Measurements from ENCODE around the gene ITGB3BP.

The ITGB3BP gene

DNA sequence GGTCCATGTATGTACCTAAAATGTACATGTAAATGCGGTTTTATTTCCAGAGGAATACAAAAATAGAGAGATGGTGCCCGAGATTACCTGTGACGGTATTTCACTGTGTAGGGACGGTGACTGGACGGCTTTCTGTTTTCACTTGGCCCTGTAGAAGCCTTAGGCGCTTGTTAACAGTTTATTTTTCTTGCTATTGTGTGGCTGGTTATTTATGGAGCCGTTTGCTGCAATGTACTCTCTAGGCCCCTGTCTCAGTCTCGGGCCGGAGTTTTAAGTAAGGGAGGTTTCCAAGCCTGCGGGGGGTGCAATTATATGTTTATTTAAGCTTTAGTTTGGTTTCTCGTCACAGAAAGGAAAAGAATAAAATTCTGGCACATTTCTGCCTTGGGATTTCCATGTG is 713 bp upstream of the ITGB3BP start:
- DNase-seq (ENCODE audit: extremely low spot score), result no peak
- TF ChIP-seq, protein P1, sequence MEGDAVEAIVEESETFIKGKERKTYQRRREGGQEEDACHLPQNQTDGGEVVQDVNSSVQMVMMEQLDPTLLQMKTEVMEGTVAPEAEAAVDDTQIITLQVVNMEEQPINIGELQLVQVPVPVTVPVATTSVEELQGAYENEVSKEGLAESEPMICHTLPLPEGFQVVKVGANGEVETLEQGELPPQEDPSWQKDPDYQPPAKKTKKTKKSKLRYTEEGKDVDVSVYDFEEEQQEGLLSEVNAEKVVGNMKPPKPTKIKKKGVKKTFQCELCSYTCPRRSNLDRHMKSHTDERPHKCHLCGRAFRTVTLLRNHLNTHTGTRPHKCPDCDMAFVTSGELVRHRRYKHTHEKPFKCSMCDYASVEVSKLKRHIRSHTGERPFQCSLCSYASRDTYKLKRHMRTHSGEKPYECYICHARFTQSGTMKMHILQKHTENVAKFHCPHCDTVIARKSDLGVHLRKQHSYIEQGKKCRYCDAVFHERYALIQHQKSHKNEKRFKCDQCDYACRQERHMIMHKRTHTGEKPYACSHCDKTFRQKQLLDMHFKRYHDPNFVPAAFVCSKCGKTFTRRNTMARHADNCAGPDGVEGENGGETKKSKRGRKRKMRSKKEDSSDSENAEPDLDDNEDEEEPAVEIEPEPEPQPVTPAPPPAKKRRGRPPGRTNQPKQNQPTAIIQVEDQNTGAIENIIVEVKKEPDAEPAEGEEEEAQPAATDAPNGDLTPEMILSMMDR (IDR thresholded peaks at IDR 0.05; ENCODE audit: control extremely low read depth, extremely low read depth, low read depth, missing control alignments), result no peak
- ChIA-PET POLR2A (no interaction called here), CTCF (interaction anchor here (1.0 kb wide), 1 partner anchor 8 kb away, joined by 3 read pairs; no protein-coding TSS in a partner anchor)

- POLR2A ChIA-PET, result no interaction called here
- CTCF ChIA-PET, result no interaction called here
- DNase-seq (ENCODE audit: extremely low spot score), result no peak
- TF ChIP-seq, protein P1 (IDR thresholded peaks at IDR 0.05; ENCODE audit: control extremely low read depth, extremely low read depth, low read depth, missing control alignments), result no peak
Measured at GRCh38 chr1:63516629-63517028, 6.4 kb downstream of the ITGB3BP start.

- ChIA-PET POLR2A (no interaction called here), CTCF (no interaction called here)
- DNase-seq (ENCODE audit: extremely low spot score), result no peak
- TF ChIP-seq, protein P1 (IDR thresholded peaks at IDR 0.05; ENCODE audit: control extremely low read depth, extremely low read depth, low read depth, missing control alignments), result no peak
Measured at GRCh38 chr1:63512584-63512983, 10.4 kb downstream of the ITGB3BP start.

- ChIA-PET CTCF (interaction anchor here (1.1 to 1.2 kb wide), 2 partner anchors 12 to 23 kb away, joined by 3 read pairs; no protein-coding TSS in a partner anchor), POLR2A (no interaction called here)
- TF ChIP-seq, protein P1 (IDR thresholded peaks at IDR 0.05; ENCODE audit: control extremely low read depth, extremely low read depth, low read depth, missing control alignments), result no peak
- DNase-seq (ENCODE audit: extremely low spot score), result no peak
Measured at GRCh38 chr1:63509718-63510117, 13.3 kb downstream of the ITGB3BP start.

DNA sequence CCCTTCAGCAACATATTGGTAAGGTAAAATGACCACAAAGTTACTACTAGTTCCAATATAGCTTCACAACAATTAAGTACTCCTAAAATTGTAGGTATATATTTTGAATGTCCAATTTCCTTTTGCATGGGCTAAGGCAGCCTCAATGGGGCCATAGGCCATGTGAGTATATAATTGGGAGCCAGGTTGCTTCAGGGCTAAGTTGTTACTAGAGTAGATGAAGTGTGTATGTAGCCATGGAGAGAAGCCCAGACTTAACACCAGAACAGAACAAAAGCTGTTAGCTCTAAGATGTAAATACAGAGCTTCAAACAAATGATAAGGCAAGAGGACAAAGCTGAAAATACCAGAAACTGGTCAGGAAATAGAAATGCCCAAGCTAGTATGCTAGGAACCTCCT is 16.2 kb downstream of the ITGB3BP start:
- TF ChIP-seq, protein P1 (IDR thresholded peaks at IDR 0.05; ENCODE audit: control extremely low read depth, extremely low read depth, low read depth, missing control alignments), result no peak
- no peak for DNase-seq (ENCODE audit: extremely low spot score)
- ChIA-PET POLR2A (no interaction called here), CTCF (interaction anchor here (1.3 to 1.6 kb wide), 3 partner anchors 13 to 32 kb away, joined by 3 to 6 read pairs (median 3); no protein-coding TSS in a partner anchor)

GRCh38 chr1:63501256-63501655 is 21.8 kb downstream of the ITGB3BP start:
- ChIA-PET CTCF (no interaction called here), POLR2A (no interaction called here)
- no peak for DNase-seq (ENCODE audit: extremely low spot score)
- TF ChIP-seq, protein P1 (IDR thresholded peaks at IDR 0.05; ENCODE audit: control extremely low read depth, extremely low read depth, low read depth, missing control alignments), result no peak

DNA sequence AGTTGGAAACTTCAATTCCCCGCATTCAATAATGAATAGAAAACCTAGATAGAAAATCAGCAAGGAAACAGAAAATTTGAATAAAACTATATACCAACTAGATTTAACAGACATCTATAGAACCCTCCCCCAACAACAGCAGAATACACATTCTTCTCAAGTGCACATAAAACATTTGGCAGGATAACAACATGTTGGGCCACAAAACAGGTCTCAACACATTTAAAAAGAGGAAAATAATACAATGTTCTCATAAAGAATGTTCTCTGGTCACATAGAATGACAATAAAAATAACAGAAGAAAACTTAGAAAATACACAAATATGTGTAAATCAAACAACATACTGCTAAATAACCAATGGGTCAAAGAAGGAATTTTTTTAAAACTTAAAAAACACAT is 24.9 kb downstream of the ITGB3BP start:
- ChIA-PET CTCF (interaction anchor here (1.2 to 1.3 kb wide), 2 partner anchors 11 to 39 kb away, joined by 3 to 4 read pairs; no protein-coding TSS in a partner anchor), POLR2A (no interaction called here)
- no peak for DNase-seq (ENCODE audit: extremely low spot score)
- TF ChIP-seq, protein P1 (IDR thresholded peaks at IDR 0.05; ENCODE audit: control extremely low read depth, extremely low read depth, low read depth, missing control alignments), result no peak

Data from GM10248 (cell line).